HG03342 (cell line): ENCODE measurements around the gene OGN.

Experiments
- ATAC-seq: cut with Tn5 transposase; IDR thresholded peaks from one replicate; pipeline ENCODE4 v1.9.1; 2021; ENCODE audit warnings: mild to moderate bottlenecking, moderate library complexity; ENCODE audit not compliant: unreplicated experiment

OGN gene

GRCh38 chr9:92349771-92350739 lies 54.3 kb downstream of the OGN start:
- no peak for ATAC-seq

- no peak for ATAC-seq
Measured at GRCh38 chr9:92345582-92345981, 58.8 kb downstream of the OGN start.

- ATAC-seq: no peak
Measured at GRCh38 chr9:92342825-92343488, 61.4 kb downstream of the OGN start.

GRCh38 chr9:92341578-92341977 lies 62.8 kb downstream of the OGN start:
- ATAC-seq: no peak

- no peak for ATAC-seq
Measured at GRCh38 chr9:92333282-92333634, 71.1 kb downstream of the OGN start.
